HG02642 (cell line): ENCODE measurements around the gene JPT2.
"Not testable (repeated sequence)": the region's sequence is repeated elsewhere in the genome, so short reads cannot be mapped to it uniquely, and the experiment has no call there.

Source experiments
- ATAC-seq: cut with Tn5 transposase; IDR thresholded peaks from one replicate; pipeline ENCODE4 v1.9.1; 2021; ENCODE audit warnings: mild to moderate bottlenecking; ENCODE audit not compliant: unreplicated experiment, poor library complexity

Gene JPT2

DNA sequence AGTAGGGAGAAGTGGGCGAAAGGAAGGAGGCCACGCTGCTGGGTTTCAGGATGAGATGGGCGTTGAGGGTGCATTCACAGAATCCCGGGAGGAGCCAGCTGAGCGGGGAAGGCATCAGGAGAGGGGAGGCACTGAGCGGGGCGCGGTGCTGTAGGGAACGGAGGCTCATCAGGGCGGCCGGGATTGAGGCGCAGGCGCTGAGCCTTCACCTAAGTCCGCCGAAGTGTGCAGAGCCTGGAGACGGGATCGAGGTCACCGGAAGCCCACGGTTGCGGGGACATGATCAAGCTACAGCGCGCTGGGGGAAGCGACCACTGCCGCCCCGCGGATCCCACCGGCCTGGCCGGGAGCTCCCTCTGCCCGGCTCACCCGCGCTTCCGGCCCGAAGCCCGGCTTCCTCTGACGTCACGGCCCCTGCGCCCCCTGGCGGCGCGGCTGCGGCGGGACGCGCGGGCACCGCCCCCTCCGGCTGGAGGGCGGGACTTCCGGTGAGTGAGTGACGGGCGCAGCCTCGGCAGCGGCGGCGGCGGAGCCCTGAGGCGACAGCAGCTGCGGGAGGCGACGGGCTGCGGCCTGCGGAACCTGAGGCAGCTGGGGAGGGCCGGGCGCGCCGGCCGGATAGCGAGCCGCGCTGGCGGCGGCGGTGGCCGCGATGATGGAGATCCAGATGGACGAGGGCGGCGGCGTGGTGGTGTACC is 27.8 kb downstream of the JPT2 start, which contains the start of gene MAPK8IP3:
Gene MAPK8IP3 (plus strand): TSS at position 508 of the 698 bp plus-strand sequence. CDS start 145 bp downstream, at position 653.
- peak; percentile 86 for ATAC-seq

DNA sequence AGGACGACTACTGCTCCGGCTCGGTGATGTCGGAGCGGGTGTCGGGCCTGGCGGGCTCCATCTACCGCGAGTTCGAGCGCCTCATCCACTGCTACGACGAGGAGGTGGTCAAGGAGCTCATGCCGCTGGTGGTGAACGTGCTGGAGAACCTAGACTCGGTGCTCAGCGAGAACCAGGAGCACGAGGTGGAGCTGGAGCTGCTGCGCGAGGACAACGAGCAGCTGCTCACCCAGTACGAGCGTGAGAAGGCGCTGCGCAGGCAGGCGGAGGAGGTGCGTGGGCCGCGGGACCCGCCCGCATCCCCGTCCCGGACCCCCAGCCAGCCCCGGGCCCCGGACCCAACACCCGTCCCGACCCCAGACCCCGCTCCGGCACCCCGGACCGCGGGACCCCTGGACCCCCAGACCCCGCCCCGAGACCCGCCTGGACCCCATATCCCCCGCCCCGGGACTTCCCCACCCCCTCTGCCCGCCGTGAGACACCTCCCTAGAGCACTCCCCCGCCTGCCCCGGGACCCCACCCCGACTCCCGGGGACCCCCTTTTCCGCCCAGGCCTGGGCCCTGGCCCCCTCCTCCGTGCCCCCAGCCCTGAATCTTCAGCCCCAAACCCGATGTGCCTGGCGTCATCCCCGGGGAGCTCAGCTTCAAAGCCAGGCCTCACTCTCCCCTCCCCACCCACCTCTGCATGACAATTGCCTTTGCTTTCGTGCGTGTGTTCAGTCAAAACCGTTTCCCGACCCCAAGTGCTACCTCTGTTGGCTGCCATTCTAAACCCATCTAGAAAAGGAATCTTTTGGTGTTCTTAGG is 28.5 kb downstream of the JPT2 start:
- ATAC-seq: peak; percentile 14

DNA sequence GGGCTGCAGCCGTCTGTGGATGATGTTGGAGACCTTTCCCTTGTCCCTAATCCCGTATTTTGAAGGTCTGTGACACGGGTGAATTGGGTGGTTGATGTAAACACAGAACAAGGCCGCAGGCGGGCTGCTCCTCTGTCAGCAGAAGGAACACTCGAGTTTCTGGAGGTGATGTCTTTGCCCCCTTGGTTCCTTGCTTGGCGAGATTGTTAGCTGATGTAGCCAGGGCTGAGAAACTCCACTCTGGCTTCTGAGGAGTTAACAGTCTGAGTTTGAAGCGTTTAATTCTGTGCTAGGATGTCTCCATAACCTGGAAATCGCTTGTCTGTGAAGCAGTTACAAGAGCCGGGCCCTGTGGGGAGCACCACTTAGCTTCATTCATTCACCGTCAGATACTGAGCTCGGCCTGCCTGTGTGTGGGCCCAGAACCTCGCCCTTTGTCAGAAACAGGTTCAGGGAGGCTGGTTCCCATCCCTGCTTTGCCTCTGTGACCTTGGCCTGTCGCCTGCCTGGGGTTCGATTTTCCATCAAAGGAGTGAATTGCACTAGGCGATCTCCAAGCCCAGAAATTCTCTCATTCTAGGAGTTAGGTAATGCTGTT is 29.2 kb downstream of the JPT2 start:
- ATAC-seq: no peak

DNA sequence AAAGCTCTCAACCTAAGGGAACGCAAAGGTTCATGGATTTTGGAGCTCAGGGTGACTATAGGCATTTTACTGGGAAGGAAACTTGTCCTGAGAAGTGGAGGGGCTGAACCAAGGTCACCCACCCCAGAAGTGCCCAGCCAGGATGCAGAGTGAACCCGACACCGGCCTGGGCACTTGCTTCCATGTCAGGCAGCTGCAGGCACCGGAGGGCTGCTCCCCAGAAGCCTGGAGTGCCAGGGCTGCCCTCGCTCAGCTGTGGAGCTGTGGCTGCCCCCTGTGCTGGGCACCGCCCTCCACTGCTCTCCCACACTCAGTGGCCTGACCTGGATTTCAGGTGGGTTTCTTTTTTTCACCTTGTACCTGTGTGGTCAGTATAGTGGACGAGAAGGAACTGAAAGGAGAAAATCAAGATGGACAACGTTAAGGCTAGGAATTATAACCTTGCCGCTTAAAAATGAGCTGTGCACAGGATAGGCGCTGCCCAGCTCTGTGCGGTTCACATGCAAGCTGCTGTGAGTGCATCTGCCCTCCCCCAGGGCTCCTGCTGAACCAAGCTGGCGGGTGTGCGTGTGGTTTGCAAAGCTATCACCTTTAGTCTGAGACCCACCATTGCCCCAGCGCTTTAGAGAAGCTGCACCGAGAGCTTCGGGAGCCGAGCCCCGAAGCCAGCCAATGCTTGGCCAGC is 30.1 kb downstream of the JPT2 start:
- no peak for ATAC-seq

DNA sequence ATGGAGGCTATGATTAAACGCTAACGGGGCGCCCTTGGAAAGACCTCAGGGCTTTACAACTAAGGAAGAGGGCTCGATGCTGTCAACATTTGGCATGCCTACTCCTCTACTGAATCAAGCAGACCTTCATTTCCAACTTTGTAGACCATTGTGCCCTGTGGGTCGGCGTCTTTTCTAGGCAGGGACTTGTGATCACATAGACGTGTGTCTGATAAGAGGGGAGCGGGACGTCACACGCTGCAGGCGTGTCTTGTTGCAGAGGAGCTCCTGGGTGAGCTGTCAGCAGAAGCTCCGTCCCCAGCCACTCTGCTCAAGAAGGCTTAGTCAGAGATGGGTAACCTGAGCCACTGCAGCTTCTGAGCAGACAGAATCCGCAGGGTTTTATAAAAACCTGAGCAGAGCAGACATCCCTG is 30.7 kb downstream of the JPT2 start:
- ATAC-seq: no peak

DNA sequence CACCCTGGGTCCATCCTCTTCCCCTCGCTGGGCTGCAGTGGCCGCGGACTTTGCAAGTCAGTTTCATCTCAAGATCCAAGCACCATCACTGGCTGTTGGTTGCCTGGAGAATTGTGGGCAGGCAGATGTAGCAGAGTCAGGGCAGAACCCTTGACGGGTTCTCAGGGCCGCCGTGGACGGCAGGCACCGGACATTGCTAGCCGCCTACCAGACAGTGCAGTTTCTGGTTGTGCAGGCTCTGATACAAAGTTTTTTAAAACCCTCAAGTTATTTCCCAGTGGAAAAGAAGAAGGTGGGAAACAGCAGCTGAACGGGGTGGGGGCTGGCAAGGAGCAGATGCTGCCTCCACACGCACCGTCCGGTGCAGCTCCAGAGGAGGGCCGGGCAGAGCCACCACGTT is 31.3 kb downstream of the JPT2 start:
- no peak for ATAC-seq

DNA sequence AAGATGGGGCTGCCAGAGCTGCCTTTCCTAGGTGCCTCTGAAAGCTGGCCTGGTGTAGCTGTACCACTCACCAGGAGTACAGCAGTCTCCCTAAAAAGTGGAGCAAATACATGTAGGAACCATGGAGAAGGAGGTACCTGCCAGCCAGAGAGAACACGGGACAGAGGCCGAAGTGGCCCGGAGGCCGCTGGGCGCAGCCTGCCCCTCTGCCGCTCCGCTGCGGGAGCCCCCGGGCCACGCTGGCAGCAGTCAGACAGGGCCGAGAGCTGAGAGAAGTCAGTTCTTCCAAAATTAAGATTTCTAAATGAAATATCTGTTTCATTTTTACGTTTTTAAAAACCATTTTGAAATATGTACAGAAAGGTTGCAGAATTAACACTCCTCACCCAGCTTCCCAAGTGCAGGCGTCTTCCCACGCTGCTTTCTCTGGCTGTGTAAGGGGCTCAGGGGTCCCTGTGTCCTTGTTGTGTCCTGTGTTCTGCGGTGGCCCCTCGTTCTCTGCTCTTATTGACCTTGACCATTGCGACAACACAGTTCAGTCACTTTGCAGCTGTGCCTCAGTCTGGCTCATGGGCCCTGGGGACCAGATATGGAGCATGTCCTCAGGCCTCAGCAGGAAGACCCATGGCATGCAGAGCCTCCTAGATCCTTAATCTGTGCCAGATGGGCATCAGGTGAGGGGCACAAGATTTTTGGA is 32.9 kb downstream of the JPT2 start:
- no peak for ATAC-seq

DNA sequence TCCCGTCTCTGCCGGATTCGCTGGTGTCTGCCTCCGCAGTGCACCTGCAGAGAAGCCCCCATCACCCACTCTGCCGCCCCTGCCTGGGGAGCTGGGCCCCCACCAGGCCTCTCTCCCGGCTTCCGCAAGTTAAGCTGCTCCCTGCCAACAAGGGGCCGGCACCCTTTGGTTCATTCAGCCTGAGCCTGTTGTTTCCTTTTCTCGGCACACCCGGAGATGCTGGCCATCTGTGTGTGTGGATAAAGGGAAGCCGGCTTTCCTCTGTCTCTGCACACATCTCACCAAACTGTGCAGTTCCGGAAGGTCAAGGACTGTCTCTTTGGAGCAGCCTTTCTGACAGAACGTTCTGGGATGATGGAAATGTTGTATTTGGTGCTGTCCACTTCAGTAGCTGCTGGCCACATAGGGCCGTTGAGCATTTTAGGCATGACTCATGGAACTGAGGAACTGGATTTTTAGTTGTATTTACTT is 34.7 kb downstream of the JPT2 start:
- no peak for ATAC-seq

DNA sequence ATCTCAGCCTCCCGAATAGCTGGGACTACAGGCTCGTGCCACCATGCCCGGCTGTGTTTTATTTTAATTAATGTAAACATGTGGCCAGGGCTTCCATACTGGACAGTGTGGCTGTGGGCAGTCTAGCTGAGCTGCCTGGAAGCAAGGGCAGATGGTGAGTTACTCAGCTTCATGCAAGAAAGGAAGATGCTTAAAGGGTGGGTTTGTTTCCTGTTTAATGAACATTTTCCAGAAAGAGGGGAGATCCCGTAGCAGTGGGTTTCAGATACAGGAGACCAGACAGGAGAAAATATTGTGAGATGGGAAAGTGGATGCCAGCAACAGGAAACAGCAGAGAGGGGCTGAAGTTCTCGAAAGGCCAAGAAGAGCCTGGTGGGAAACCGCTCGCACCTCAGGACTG is 35.3 kb downstream of the JPT2 start:
- ATAC-seq: peak; percentile 6

DNA sequence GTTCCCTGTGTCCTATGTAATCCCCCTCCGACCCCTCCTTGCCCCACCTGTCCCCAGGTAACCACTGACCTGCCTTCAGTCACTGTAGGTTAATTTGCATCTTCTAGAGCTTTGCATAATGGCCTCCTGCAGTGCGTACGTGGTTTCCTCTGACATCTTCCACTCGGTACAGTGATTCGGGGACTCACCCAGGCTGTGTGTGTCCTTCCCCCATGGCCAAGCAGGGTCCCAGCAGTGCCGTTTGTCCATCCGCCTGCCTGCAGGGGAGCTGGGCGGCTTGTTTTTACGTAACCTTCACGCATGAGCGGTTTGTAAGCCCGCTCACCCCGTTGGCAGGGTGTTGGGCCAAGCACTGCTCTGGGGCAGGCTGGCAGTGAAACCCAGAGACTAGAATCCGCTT is 35.9 kb downstream of the JPT2 start:
- ATAC-seq: peak; percentile 60

DNA sequence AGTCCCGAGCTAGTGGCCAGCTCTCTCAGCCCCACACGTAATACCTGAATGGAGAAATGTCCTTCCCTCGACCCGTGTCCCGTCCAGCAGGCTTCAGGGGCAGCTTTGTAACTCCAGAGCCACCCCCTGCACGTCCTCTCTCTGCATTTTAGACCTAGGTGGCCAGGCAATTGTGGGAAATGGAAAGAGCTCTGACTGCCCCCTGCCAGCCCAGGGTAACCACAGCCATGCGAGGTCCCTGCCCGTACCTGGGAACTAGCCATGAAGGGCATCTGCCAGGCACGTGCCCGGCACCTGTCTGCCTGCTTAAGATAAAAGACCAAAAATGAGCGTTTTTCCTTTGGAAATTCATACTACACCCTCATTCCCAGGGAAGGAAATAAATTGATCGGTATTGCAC is 37.1 kb downstream of the JPT2 start:
- ATAC-seq: no peak

DNA sequence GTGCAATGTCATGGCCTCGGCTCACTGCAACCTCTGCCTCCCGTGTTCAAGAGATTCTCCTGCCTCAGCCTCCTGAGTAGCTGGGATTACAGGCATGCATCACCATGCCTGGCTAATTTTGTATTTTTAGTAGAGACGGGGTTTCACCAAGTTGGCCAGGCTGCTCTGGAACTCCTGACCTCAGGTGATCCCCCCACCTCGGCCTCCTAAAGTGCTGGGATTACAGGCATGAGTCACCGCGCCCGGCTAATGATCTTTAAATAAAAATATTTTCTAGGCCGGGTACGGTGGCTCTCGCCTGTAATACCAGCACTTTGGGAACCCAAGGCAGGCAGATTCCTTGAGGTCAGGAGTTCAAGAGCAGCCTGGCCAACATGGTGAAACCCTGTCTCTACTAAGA is 40.2 kb downstream of the JPT2 start:
- not testable (repeated sequence) for ATAC-seq

DNA sequence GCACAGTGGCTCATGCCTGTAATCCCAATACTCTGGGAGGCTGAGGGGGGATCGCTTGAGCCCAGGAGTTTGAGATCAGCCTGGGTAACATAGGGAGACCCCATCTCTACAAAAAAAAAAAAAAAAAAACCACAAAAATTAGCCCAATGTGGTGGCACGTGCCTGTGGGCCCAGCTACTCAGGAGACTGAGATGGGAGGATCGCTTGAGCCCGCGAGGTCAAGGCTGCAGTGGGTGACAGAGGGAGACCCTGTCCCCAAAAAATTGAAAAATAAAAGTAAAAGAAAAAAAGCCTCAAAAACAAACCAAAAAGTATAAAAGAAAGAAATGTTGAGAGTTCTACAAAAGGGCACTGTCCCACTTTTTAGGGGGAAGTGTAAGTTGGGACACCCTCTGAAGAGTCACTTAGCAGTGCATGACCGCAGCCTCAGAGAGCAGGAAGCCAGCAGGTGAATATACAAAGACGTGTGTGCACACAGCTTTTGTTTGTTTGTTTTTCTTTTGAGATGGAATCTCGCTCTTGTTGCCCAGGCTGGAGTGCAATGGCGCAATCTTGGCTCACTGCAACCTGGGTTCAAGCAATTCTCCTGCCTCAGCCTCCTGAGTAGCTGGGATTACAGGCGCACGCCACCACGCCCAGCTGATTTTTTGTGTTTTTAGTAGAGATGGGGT is 41.6 kb downstream of the JPT2 start:
- ATAC-seq: not testable (repeated sequence)

DNA sequence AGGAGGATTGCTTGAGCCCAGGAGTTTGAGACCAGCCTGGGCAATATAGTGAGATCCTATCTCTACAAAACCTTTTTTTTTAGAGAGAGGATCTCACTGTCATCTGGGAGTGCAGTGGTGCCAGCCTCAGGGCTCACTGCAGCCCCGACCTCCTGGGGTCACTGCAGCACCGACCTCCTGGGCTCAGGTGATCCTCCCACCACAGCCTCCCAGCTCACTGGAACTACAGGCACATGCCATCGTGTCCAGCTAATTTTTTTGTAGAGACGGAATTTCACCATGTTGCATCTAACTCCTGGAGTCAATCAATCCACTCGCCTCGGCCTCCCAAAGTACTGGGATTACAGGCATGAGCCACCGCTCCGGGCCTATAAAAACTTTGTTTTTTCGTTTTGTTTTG is 43.3 kb downstream of the JPT2 start:
- ATAC-seq: no peak

DNA sequence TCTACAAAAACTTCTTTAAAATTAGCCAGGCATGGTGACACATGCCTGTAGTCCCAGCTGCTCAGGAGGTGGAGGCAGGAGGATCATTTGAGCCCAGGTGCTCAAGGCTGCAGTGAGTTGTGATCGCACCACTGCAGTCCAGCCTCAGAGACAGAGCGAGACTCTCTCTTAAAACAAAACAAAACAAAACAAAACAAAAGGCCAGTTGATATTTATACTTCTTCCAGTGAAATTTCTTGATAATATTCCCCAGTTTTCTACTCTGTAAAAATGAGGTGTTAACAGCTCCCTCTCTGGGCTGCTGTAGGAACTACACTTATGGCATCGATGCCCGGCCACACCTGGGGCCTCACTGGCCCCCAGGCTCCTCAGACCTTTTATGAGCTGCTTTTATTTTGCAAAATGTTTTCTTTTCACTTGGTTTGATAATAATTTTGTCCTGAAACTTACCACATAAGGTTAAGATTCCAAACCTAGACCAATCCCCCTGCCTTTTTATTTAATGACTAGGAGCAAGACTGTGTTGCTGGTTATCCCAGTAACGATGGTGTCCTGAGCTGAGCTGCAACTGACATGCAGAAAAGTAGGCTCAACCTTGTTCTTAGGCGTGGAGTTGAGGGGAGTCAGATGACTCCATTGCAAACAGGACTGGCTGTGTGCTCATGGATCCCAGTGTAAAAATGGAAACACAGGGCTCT is 45.5 kb downstream of the JPT2 start:
- no peak for ATAC-seq

DNA sequence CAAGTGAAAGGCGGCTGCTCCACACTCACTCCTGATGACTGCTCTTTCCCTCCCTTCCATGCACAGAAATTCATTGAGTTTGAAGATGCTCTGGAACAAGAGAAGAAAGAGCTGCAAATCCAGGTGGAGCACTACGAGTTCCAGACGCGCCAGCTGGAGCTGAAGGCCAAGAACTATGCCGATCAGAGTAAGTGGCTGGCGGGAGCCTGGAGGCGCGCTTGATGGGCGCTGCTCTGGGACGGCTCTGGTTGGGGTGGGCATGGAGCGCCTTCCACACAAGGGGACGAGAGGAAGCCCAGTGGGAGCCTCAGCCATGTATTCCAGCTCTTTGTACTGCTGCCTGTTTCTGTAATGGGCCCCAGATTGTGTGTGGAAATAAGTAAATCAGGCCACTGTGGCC is 46.4 kb downstream of the JPT2 start:
- ATAC-seq: no peak

DNA sequence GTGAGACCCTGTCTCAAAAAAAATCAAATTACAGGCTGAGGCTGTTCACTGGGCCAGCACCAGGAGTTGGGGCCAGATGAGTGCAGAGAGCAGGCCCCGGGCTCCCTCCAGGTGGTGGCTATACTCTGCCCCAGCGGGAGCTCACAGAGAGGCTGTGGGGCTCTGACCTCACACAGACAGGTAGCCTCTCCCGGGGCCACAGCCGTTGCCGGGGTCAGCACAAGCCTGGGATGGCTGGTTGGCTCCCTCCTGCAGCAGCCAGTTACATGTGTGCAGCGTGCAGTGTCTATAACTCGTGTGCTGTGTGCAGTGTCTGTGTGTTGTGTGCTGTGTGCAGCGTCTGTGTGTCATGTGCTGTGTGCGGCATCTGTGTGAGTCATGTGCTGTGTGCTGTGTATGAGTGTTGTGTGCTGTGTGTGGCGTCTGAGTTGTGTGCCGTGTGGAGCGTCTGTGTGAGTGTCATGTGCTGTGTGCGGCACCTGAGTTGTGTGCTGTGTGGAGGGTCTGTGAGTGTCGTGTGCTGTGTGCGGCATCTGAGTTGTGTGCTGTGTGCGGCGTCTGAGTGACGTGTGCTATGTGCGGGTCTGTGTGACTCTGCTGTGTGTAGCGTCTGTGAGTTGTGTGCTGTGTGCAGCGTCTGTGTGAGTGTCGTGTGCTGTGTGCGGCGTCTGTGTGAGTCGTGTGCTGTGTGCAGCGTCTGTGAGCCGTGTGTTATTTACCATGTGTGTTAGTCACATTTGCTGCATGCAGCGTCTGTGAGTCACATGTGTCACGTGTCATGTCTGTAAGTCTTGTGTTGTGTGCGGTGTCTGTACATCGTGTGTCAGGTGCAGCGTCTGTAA is 48.8 kb downstream of the JPT2 start:
- no peak for ATAC-seq
